GM19372 (cell line): ENCODE measurements around the gene EPB41L2.

Experiments used
- ATAC-seq: cut with Tn5 transposase; IDR thresholded peaks from one replicate; pipeline ENCODE4 v1.9.1; 2021; ENCODE audit warnings: mild to moderate bottlenecking, low read depth, moderate library complexity; ENCODE audit not compliant: unreplicated experiment

The EPB41L2 gene

GRCh38 chr6:131062241-131063027, 611 bp downstream of the EPB41L2 start:
- no peak for ATAC-seq

- ATAC-seq, result no peak
These were observed 1.3 kb downstream of the EPB41L2 start for GRCh38 chr6:131061751-131062119.

GRCh38 chr6:131061041-131061750, 1.8 kb downstream of the EPB41L2 start:
- ATAC-seq, result no peak

- no peak for ATAC-seq
These were observed 2.7 kb downstream of the EPB41L2 start for GRCh38 chr6:131060311-131060710.

GRCh38 chr6:131059486-131059885, 3.6 kb downstream of the EPB41L2 start:
- no peak for ATAC-seq

- ATAC-seq, result no peak
These were observed 4.8 kb downstream of the EPB41L2 start for GRCh38 chr6:131058236-131058635.

- ATAC-seq, result no peak
These were observed 8.4 kb downstream of the EPB41L2 start for GRCh38 chr6:131054392-131055250.

GRCh38 chr6:131053546-131054240, 9.4 kb downstream of the EPB41L2 start:
- no peak for ATAC-seq

GRCh38 chr6:131052181-131052580, 10.9 kb downstream of the EPB41L2 start:
- ATAC-seq, result no peak

- ATAC-seq, result no peak
These were observed 11.7 kb downstream of the EPB41L2 start for GRCh38 chr6:131051341-131051740.

GRCh38 chr6:131049608-131050007, 13.4 kb downstream of the EPB41L2 start:
- no peak for ATAC-seq

- ATAC-seq, result no peak
These were observed 14.0 kb downstream of the EPB41L2 start for GRCh38 chr6:131048933-131049515.

- no peak for ATAC-seq
These were observed 14.6 kb downstream of the EPB41L2 start for GRCh38 chr6:131048459-131048858.

GRCh38 chr6:131045139-131045538, 17.9 kb downstream of the EPB41L2 start:
- ATAC-seq, result no peak

GRCh38 chr6:131043902-131044447, 19.1 kb downstream of the EPB41L2 start:
- ATAC-seq, result no peak

GRCh38 chr6:131042664-131043063, 20.4 kb downstream of the EPB41L2 start:
- no peak for ATAC-seq

- no peak for ATAC-seq
These were observed 21.2 kb downstream of the EPB41L2 start for GRCh38 chr6:131041814-131042213.

GRCh38 chr6:131040866-131041265, 22.2 kb downstream of the EPB41L2 start:
- no peak for ATAC-seq

GRCh38 chr6:131039345-131039680, 23.7 kb downstream of the EPB41L2 start:
- no peak for ATAC-seq
